Muscle of leg (tissue), 11 donors: ENCODE measurements around the gene TRIP11. TPM values are rescaled to one million over a fixed set of nuclear protein-coding genes. Genes with fewer than 3 reads are reported as not detected.
A peak's percentile ranks its signal among the peaks of the same experiment; 100 is the strongest.

ENCODE experiments used
- DNase-seq: peaks from one replicate; pipeline ENCODE4 v3.0.0; 2013
- H3K27ac ChIP-seq: one replicate; pipeline ENCODE4 v1.5.1; 2013; ENCODE audit warnings: mild to moderate bottlenecking, low read length, control low read depth
- H3K27me3 ChIP-seq: one replicate; pipeline ENCODE4 v1.6.1; 2013; ENCODE audit warnings: low read length; ENCODE audit not compliant: control insufficient read depth, insufficient read depth
- H3K36me3 ChIP-seq: one replicate; pipeline ENCODE4 v1.6.1; 2013; ENCODE audit warnings: low read length; ENCODE audit not compliant: control insufficient read depth, insufficient read depth
- H3K4me1 ChIP-seq: one replicate; pipeline ENCODE4 v1.6.1; 2013; ENCODE audit warnings: low read length; ENCODE audit not compliant: control insufficient read depth, insufficient read depth
- H3K4me3 ChIP-seq: one replicate; pipeline ENCODE4 v1.5.1; 2013; ENCODE audit warnings: low read length, control low read depth
- H3K9me3 ChIP-seq: replicated peaks from 2 replicates; pipeline ENCODE4 v1.6.1; 2013; ENCODE audit warnings: low read depth, low read length; ENCODE audit not compliant: control insufficient read depth
- WGBS: methylation state at CpG from one replicate; pipeline ENCODE4 v1.1.5; 2013; ENCODE audit warnings: missing lambda C conversion rate; ENCODE audit not compliant: insufficient coverage; 5-methylcytosine and 5-hydroxymethylcytosine counted together
- polyA plus RNA-seq, 8 donors: library from polyadenylated mRNA; unstranded; fragments of 120-200 nt; gene quantifications; one replicate each; pipeline versions ENCODE4 v1.2.1 to v1.2.3, GENCODE V29; 2013; ENCODE audit warnings: inconsistent platforms in 1 of 8, low replicate concordance in 1 of 8; ENCODE audit not compliant: insufficient read length in 8 of 8, insufficient read depth in 1 of 8
- total RNA-seq: library from RNA; stranded (reverse); fragments of 120-200 nt; gene quantifications from one replicate; pipeline ENCODE4 v1.2.4, GENCODE V29; 2013

Gene TRIP11
- total and polyA plus RNA-seq, 9 donors: 10.3 to 29.9 (median 19.4) TPM

DNA sequence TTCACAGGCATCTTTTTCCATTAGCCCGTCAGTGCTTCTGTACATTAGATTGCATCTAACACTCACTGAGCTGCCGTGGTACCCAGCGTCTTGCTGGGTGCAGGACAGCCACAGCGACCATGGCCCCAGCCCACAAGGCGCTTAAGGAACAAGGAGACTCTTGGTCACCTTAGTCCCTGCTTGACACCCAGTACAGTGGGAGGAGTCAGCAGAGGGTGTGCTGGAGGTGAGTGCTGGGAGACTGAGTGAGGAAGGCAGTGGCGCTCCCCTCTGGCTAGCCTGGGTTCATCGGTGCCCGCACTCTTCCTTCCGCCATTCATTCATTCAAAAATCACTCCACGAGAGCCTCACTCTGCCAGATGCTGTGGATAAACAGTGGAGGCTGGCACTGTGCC lies 114.1 kb downstream of the TRIP11 start:
- 89% methylated on average over 5 of the region's 10 CpGs for WGBS
- no peak overlapping the region for H3K4me3 ChIP-seq
- H3K36me3 ChIP-seq: no peaks in the 10 kb centered on the region
- H3K9me3 ChIP-seq: no peaks in the 10 kb centered on the region
- peak overlapping the region; percentile 66 for H3K27ac ChIP-seq
- no peak for DNase-seq
- peaks cover 54% of the 10 kb centered on the region for H3K4me1 ChIP-seq
- H3K27me3 ChIP-seq: no peaks in the 10 kb centered on the region

DNA sequence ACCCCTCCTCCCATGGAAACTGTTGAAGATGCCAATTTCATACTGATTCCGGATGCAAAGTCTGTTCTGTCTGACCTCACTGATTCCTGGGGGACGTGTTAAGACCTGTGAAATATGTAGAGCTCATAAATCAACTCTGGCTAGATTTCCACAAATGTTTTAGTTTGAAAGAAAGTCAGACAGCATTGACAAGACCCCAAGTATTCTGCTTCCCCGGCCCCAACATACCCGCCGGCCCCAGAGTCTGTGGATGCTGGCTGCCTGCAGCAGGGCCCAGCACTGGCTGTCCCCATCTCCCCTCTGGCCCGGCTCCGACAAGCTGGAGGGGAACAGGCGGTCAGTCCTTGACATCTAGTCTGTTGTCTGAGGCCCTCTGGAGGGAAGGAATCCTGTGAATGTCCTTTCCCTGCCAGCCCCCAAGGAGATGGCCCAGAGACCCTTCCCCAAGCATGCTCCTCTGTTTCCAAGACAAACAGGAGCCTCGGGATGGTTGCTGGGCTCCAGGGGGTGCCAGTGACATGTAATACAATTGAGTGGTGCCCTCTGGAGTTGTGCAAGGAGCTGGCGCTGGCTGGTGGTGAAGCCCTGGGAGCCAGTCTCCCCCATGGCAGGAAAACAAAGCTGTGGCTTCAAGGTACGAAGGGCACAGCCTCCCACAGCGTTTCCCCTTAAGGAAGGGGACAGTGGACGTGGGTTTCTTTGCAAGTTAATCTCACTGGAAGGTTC lies 114.7 kb downstream of the TRIP11 start:
- Histone ChIP-seq H3K36me3 (no peaks in the 10 kb centered on the region), H3K4me3 (no peak overlapping the region), H3K27me3 (no peaks in the 10 kb centered on the region), H3K9me3 (no peaks in the 10 kb centered on the region), H3K4me1 (peaks cover 52% of the 10 kb centered on the region), H3K27ac (peak overlapping the region; percentile 66)
- 64% methylated on average over 2 of the region's 13 CpGs for WGBS
- DNase-seq: peak; percentile 98

DNA sequence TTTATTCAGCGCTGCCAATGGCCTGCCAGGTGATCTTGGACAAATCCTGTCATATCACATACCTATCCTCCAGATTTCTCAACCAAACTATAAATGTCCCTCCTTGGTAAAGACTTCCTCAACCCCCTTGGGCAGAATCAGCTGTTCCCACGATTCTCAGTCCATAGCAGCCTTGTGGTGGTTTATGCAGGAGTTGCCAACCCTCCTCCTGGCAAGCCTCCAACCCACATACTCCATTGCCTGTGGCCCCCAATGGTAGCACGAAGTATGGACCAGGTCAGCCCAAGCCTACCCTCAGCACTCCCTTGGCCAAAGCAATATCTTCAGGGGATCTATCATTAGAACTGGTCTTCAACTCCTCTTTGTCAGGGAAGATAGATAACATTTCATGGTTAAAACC lies 119.3 kb downstream of the TRIP11 start:
- H3K9me3 ChIP-seq: no peaks in the 10 kb centered on the region
- DNase-seq: no peak
- H3K27me3 ChIP-seq: no peaks in the 10 kb centered on the region
- WGBS: 66% methylated on average over 3 of the region's 3 CpGs
- H3K27ac ChIP-seq: no peak overlapping the region
- no peaks in the 10 kb centered on the region for H3K36me3 ChIP-seq
- H3K4me3 ChIP-seq: no peak overlapping the region
- H3K4me1 ChIP-seq: peaks cover 52% of the 10 kb centered on the region

DNA sequence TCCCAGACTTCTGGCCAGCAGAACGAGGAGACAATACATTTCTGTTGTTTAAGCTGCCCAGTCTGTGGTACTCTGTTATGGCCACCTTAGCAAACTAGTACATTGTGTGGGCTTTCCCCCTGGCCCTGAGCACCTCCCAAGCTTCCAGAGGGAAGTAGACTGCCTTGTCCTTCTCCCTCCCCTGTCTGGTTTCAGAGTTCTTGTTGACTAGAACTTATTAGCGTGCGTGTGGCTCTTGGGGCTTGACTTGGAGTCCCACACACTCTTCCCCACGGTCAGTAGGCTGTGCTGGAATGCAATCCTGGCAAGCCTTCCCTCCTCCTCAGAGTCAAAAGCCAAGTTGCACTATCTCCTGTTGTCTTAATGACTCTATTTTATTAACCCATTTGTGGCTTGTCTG lies 120.0 kb downstream of the TRIP11 start:
- H3K36me3 ChIP-seq: no peaks in the 10 kb centered on the region
- WGBS: 21% methylated on average over 3 of the region's 4 CpGs
- peaks cover 45% of the 10 kb centered on the region for H3K4me1 ChIP-seq
- no peaks in the 10 kb centered on the region for H3K27me3 ChIP-seq
- no peaks in the 10 kb centered on the region for H3K9me3 ChIP-seq
- DNase-seq: peak; percentile 68
- H3K27ac ChIP-seq: no peak overlapping the region
- no peak overlapping the region for H3K4me3 ChIP-seq

DNA sequence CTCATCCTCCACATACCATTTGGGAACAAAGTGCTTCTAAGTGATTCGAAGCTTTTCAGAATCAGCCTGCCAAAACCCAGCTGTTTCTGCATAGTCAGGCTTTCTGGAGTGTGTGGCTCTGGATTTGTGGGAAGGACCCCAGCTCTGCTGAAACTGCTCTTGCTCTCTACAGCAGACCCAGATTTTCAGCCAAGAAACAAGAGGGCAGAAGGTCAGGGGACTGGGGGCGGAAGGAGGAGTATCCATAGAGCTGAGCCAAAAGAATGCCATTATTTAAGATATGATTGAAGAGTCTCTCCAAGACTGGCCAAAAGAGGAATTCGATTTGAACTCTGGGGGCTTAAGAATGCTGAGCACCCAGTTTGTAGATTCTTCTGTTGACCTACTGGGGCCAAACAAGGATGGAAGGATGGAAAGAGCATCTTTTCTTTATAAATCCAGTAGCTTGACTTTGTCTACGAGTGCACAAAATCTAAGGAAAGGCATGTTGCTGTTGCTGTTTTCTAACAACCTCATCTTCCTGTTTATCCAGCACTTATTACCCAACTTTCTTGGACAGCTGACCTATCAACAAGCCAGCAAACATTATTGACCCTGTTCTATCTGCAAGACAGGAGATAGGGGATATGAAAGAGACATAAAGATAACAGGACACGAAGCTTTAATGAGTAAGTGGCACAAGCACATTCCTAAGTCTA lies 121.5 kb downstream of the TRIP11 start:
- Histone ChIP-seq H3K9me3 (no peaks in the 10 kb centered on the region), H3K4me3 (no peak overlapping the region), H3K27me3 (no peaks in the 10 kb centered on the region), H3K27ac (no peak overlapping the region), H3K36me3 (no peaks in the 10 kb centered on the region), H3K4me1 (peaks cover 33% of the 10 kb centered on the region)
- peak; percentile 70 for DNase-seq
- WGBS: 73% methylated on average over 4 of the region's 5 CpGs

Other genes starting within 250 kb of the TRIP11 start
- 7.6 TPM for gene TC2N, start 172.5 kb downstream of the TRIP11 start, total RNA-seq
- 1 to 10 TPM; 1.9 to 8.6 (median 5.5) TPM for gene TC2N, start 172.5 kb downstream of the TRIP11 start, polyA plus RNA-seq
- gene FBLN5, start 92.4 kb downstream of the TRIP11 start, total RNA-seq: 31.5 TPM
- gene FBLN5, start 92.4 kb downstream of the TRIP11 start, polyA plus RNA-seq: 100 to 1,000 TPM in 2 of 8 donors, 10 to 100 TPM in 6; 51.4 to 128 (median 87.0) TPM
- 19.6 TPM for gene ATXN3, start 66.5 kb upstream of the TRIP11 start, total RNA-seq
- gene ATXN3, start 66.5 kb upstream of the TRIP11 start, polyA plus RNA-seq: 10 to 100 TPM; 12.3 to 20.6 (median 14.6) TPM
- gene NDUFB1, start 81.6 kb upstream of the TRIP11 start, total RNA-seq: 277 TPM
- 100 to 1,000 TPM; 104 to 155 (median 116) TPM for gene NDUFB1, start 81.6 kb upstream of the TRIP11 start, polyA plus RNA-seq
- 29.6 TPM for gene CPSF2, start 81.9 kb upstream of the TRIP11 start, total RNA-seq
- gene CPSF2, start 81.9 kb upstream of the TRIP11 start, polyA plus RNA-seq: 10 to 100 TPM; 26.0 to 44.4 (median 37.1) TPM